ENCODE data around the gene INSR. TPM values are rescaled to one million over a fixed set of nuclear protein-coding genes. Genes with fewer than 3 reads are reported as not detected.

The INSR gene
- total and polyA plus RNA-seq, 2 donors (not counting 3 experiments of a cell fraction or from before 2014, with no cell fraction given) = 4.9 to 19.5 TPM

DNA sequence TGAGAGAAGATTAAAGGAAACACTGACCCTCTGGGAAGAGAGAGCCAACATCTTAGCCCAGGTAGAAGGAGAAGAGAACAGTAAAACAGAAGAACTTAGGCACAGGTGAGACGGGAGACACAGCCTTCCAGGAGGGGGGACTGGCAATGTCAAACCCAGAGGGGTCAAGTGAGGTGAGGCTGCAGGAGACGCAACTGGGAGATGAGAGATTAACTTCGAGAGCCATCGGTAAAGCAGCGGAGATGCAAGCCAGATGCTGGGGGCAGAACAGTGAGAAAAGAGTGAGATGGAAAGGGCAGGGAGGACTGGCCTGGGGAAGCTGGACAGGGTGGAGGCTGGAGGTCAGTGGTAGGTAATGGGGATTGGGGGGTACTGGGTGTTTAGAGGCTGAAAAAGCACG is 5.2 kb downstream of the INSR start:
- no peak overlapping the region for H3K4me3 ChIP-seq (replicated peaks in 1 of 3; ENCODE audit: insufficient read depth in 1 of 3, low read depth in 1 of 3, low read length in 3 of 3)
- FAIRE-seq (no peak), DNase-seq (ENCODE audit: low read depth, low spot score) (no peak)
- H3K9ac ChIP-seq (replicated peaks; ENCODE audit: extremely low read depth, insufficient read depth, low read length) = no peak overlapping the region
- POLR2A ChIA-PET = no interaction called here
- no peak for TF ChIP-seq CTCF (IDR thresholded peaks at IDR 0.05; ENCODE audit: extremely low read depth in 1 of 2, insufficient read depth in 1 of 2, low read depth in 1 of 2, low read length in 2 of 2)
- CTCF ChIA-PET = interaction anchor here (0.7 kb wide), 1 partner anchor 17 kb away, joined by 4 read pairs; no protein-coding TSS in a partner anchor
- dilution Hi-C loops (cut with MboI; ENCODE audit: extremely low pct_ligation_motif_present, low sequenced_read_pairs) (no loop called here), intact Hi-C loops (cut with micrococcal nuclease) (no loop called here)
- no peaks in the 10 kb centered on the region for H3K27me3 ChIP-seq (ENCODE audit: control insufficient read depth in 2 of 2, insufficient read depth in 2 of 2, low read length in 2 of 2)
- H3K4me2 ChIP-seq (ENCODE audit: insufficient read depth, low read length) = no peak overlapping the region
- BruUV-seq (replicated peaks) = no TSS peak
- no peaks in the 10 kb centered on the region for H3K36me3 ChIP-seq (ENCODE audit: control insufficient read depth in 2 of 2, extremely low read depth in 1 of 2, insufficient read depth in 2 of 2, low read length in 2 of 2)
- H3K9me1 ChIP-seq (replicated peaks; ENCODE audit: control insufficient read depth, extremely low read depth, insufficient read depth, low read length) = no peaks in the 10 kb centered on the region
- H3K9me3 ChIP-seq (replicated peaks; ENCODE audit: control insufficient read depth, insufficient read depth, low read length) = no peaks in the 10 kb centered on the region
- peaks cover 3% of the 10 kb centered on the region for H4K20me1 ChIP-seq (replicated peaks; ENCODE audit: control insufficient read depth, extremely low read depth, insufficient read depth, low read length)
- peaks cover 3% of the 10 kb centered on the region for H3K4me1 ChIP-seq (ENCODE audit: control insufficient read depth, extremely low read depth, insufficient read depth, low read length)
- no peak overlapping the region for H3K27ac ChIP-seq (ENCODE audit: insufficient read depth, low read depth, low read length)
- H2AFZ ChIP-seq (ENCODE audit: low read depth, low read length) = no peak overlapping the region
- no peaks in the 10 kb centered on the region for H3K79me2 ChIP-seq (ENCODE audit: control insufficient read depth, insufficient read depth, low read length)

GRCh38 chr19:7288131-7288530 is 6.1 kb downstream of the INSR start:
- DNase-seq (ENCODE audit: low read depth, low spot score) = no peak
- POLR2A ChIA-PET = no interaction called here

More at GRCh38 chr19:7288131-7288530, 6.1 kb downstream of the INSR start:
- Histone ChIP-seq H3K9me3 (replicated peaks; ENCODE audit: control insufficient read depth, insufficient read depth, low read length) (no peaks in the 10 kb centered on the region), H3K9ac (replicated peaks; ENCODE audit: extremely low read depth, insufficient read depth, low read length) (no peak overlapping the region), H3K27ac (ENCODE audit: insufficient read depth, low read depth, low read length) (no peak overlapping the region), H3K9me1 (replicated peaks; ENCODE audit: control insufficient read depth, extremely low read depth, insufficient read depth, low read length) (no peaks in the 10 kb centered on the region), H3K79me2 (ENCODE audit: control insufficient read depth, insufficient read depth, low read length) (no peaks in the 10 kb centered on the region), H4K20me1 (replicated peaks; ENCODE audit: control insufficient read depth, extremely low read depth, insufficient read depth, low read length) (peaks cover 3% of the 10 kb centered on the region), H3K27me3 (ENCODE audit: control insufficient read depth in 2 of 2, insufficient read depth in 2 of 2, low read length in 2 of 2) (no peaks in the 10 kb centered on the region), H3K4me3 (replicated peaks in 1 of 3; ENCODE audit: insufficient read depth in 1 of 3, low read depth in 1 of 3, low read length in 3 of 3) (no peak overlapping the region), H3K36me3 (ENCODE audit: control insufficient read depth in 2 of 2, extremely low read depth in 1 of 2, insufficient read depth in 2 of 2, low read length in 2 of 2) (no peaks in the 10 kb centered on the region), H3K4me1 (ENCODE audit: control insufficient read depth, extremely low read depth, insufficient read depth, low read length) (peaks cover 1% of the 10 kb centered on the region), H2AFZ (ENCODE audit: low read depth, low read length) (no peak overlapping the region), H3K4me2 (ENCODE audit: insufficient read depth, low read length) (no peak overlapping the region)
- no TSS peak for BruUV-seq (replicated peaks)
- no peak for FAIRE-seq
- dilution Hi-C loops (cut with MboI; ENCODE audit: extremely low pct_ligation_motif_present, low sequenced_read_pairs) (no loop called here), intact Hi-C loops (cut with micrococcal nuclease) (no loop called here)
- no peak for TF ChIP-seq CTCF (IDR thresholded peaks at IDR 0.05; ENCODE audit: extremely low read depth in 1 of 2, insufficient read depth in 1 of 2, low read depth in 1 of 2, low read length in 2 of 2)
- TF ChIP-seq EZH2 (IDR thresholded peaks at IDR 0.05; ENCODE audit: borderline replicate concordance, low read depth, low read length, severe bottlenecking) = no peak
- TF ChIP-seq JUN (IDR thresholded peaks at IDR 0.05; ENCODE audit: borderline replicate concordance, insufficient read depth, insufficient read length, low read depth) = no peak
- no peak for TF ChIP-seq GATA2 (IDR thresholded peaks at IDR 0.05; ENCODE audit: insufficient read depth, insufficient read length, low read depth, low read length)
- no peak for TF ChIP-seq FOS (IDR thresholded peaks at IDR 0.05; ENCODE audit: borderline replicate concordance, insufficient read depth, low read length)
- no peak for TF ChIP-seq POLR2A (IDR thresholded peaks at IDR 0.05; ENCODE audit: low read depth, low read length)
- TF ChIP-seq POLR2AphosphoS5 (IDR thresholded peaks at IDR 0.05; ENCODE audit: insufficient read depth, low read depth, low read length) = no peak
- TF ChIP-seq MYC (IDR thresholded peaks at IDR 0.05; ENCODE audit: low read depth, low read length) = no peak
- TF ChIP-seq, protein P1, sequence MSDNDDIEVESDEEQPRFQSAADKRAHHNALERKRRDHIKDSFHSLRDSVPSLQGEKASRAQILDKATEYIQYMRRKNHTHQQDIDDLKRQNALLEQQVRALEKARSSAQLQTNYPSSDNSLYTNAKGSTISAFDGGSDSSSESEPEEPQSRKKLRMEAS (IDR thresholded peaks at IDR 0.05; ENCODE audit: insufficient read depth, insufficient read length) = no peak
- CTCF ChIA-PET = interaction anchor here (0.7 kb wide), 2 partner anchors 18 to 142 kb away, joined by 4 read pairs; no protein-coding TSS in a partner anchor

All from endothelial cell of umbilical vein (primary cell).